ENCODE measurements around the gene B3GALNT2.

The B3GALNT2 gene

DNA sequence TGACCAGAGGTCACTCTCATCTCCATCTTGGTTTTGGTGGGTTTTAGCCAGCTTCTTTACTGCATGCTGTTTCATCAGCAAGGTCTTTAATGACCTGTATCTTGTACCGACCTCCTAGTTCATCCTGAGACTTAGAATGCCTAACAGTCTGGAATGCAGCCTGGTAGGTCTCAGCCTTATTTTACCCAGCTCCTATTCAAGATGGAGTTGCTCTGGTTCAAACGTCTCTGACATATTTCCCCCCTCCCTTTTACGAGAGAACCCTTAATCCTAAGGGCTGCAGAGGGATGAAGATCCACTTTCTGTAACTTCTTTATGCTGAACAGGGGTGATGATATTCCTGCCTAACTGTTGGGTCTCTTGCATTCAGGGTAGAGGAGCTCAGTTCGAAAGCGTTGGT lies 93.8 kb downstream of the B3GALNT2 start:
- TF ChIP-seq CEBPB (IDR thresholded peaks at IDR 0.05), result no peak
- TF ChIP-seq TCF12 (IDR thresholded peaks at IDR 0.05; ENCODE audit: low read depth), result no peak
- TF ChIP-seq TEAD4 (IDR thresholded peaks at IDR 0.05), result no peak
- TF ChIP-seq, protein P1, sequence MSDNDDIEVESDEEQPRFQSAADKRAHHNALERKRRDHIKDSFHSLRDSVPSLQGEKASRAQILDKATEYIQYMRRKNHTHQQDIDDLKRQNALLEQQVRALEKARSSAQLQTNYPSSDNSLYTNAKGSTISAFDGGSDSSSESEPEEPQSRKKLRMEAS (IDR thresholded peaks at IDR 0.05), result no peak
- no peak for TF ChIP-seq YY1 (IDR thresholded peaks at IDR 0.05; ENCODE audit: low read depth)
- no peak for TF ChIP-seq ZBTB7A (IDR thresholded peaks at IDR 0.05; ENCODE audit: low read depth)
- TF ChIP-seq, protein P2, sequence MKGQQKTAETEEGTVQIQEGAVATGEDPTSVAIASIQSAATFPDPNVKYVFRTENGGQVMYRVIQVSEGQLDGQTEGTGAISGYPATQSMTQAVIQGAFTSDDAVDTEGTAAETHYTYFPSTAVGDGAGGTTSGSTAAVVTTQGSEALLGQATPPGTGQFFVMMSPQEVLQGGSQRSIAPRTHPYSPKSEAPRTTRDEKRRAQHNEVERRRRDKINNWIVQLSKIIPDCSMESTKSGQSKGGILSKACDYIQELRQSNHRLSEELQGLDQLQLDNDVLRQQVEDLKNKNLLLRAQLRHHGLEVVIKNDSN (IDR thresholded peaks at IDR 0.05), result no peak
- TF ChIP-seq EP300 (IDR thresholded peaks at IDR 0.05; ENCODE audit: borderline replicate concordance), result no peak
- TF ChIP-seq EGR1 (IDR thresholded peaks at IDR 0.05), result no peak
- TF ChIP-seq CREB1 (IDR thresholded peaks at IDR 0.05; ENCODE audit: low read depth), result no peak
- TF ChIP-seq, protein P3, sequence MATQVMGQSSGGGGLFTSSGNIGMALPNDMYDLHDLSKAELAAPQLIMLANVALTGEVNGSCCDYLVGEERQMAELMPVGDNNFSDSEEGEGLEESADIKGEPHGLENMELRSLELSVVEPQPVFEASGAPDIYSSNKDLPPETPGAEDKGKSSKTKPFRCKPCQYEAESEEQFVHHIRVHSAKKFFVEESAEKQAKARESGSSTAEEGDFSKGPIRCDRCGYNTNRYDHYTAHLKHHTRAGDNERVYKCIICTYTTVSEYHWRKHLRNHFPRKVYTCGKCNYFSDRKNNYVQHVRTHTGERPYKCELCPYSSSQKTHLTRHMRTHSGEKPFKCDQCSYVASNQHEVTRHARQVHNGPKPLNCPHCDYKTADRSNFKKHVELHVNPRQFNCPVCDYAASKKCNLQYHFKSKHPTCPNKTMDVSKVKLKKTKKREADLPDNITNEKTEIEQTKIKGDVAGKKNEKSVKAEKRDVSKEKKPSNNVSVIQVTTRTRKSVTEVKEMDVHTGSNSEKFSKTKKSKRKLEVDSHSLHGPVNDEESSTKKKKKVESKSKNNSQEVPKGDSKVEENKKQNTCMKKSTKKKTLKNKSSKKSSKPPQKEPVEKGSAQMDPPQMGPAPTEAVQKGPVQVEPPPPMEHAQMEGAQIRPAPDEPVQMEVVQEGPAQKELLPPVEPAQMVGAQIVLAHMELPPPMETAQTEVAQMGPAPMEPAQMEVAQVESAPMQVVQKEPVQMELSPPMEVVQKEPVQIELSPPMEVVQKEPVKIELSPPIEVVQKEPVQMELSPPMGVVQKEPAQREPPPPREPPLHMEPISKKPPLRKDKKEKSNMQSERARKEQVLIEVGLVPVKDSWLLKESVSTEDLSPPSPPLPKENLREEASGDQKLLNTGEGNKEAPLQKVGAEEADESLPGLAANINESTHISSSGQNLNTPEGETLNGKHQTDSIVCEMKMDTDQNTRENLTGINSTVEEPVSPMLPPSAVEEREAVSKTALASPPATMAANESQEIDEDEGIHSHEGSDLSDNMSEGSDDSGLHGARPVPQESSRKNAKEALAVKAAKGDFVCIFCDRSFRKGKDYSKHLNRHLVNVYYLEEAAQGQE (IDR thresholded peaks at IDR 0.05; ENCODE audit: low read depth), result no peak
- TF ChIP-seq TAF1 (IDR thresholded peaks at IDR 0.05; ENCODE audit: low read depth), result no peak
- no peak for TF ChIP-seq FOXM1 (IDR thresholded peaks at IDR 0.05; ENCODE audit: borderline replicate concordance, low read depth)

DNA sequence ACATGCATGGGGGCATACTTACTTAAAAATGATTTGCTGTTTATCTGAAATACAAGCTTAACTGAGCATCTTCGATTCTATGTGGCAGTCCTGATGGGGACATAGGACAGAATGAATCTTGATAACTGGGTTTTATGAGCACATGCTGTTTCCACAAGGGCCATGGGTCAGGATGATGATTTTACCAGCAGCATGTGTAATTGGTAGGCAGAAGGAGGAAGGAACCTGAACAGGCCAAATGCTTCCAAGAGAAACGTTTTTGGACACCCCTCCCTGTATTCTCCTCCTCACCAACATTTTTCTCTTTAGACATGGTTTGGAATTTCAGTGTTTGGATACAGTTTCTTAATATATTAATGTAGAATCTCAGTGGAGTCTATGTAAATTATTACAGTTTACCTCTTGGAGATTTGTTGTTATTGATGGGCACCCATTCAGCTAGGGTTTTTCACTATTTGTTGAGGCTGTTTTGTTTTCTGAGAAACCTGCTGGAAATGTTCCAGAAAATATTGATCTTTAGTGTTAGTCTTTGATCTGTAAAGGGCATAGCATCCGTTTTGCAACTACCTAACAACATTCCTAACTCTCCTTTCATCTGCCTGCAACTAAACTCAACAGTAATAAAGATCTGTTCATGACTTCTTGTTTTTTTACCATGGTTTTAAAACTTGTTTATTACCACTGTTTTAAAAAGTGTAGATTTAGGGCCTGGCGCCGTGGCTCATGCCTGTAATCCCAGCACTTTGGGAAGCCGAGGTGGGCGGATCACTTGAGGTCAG lies 95.0 kb downstream of the B3GALNT2 start:
- TF ChIP-seq YY1 (IDR thresholded peaks at IDR 0.05; ENCODE audit: low read depth) (no peak), NFIC (IDR thresholded peaks at IDR 0.05) (no peak), TEAD4 (IDR thresholded peaks at IDR 0.05) (no peak), FOXM1 (IDR thresholded peaks at IDR 0.05; ENCODE audit: borderline replicate concordance, low read depth) (no peak), TCF12 (IDR thresholded peaks at IDR 0.05; ENCODE audit: low read depth) (no peak), ZBTB7A (IDR thresholded peaks at IDR 0.05; ENCODE audit: low read depth) (no peak), CREB1 (IDR thresholded peaks at IDR 0.05; ENCODE audit: low read depth) (no peak), CEBPB (IDR thresholded peaks at IDR 0.05) (no peak), EGR1 (IDR thresholded peaks at IDR 0.05) (no peak), EP300 (IDR thresholded peaks at IDR 0.05; ENCODE audit: borderline replicate concordance) (no peak), RAD21 (IDR thresholded peaks at IDR 0.05; ENCODE audit: low read depth) (no peak), TAF1 (IDR thresholded peaks at IDR 0.05; ENCODE audit: low read depth) (no peak)
- TF ChIP-seq, protein P3 (IDR thresholded peaks at IDR 0.05; ENCODE audit: low read depth), result no peak
- TF ChIP-seq, protein P2 (IDR thresholded peaks at IDR 0.05), result no peak
- TF ChIP-seq, protein P1 (IDR thresholded peaks at IDR 0.05), result no peak

DNA sequence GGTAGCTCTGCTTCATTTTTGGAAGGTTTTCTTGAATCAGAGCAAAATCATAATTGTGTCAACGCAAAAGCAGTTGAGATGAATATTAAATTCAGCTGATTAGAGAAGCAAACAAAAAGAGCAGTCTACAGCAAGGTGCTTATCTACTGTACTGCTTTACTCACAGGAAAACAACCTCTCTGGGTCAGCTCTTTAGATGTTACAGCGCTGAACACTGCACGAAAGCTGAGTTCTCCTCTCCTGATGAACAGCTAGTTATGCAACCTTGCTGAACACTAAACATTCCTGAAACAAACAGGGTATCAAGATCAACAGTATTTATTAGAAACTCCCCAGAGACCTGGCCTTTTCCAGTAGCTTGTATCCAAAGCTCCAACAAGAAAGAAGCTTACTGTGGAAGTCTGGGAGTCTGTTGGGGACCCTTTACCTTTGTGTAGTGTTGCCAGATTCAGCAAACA lies 95.7 kb downstream of the B3GALNT2 start:
- TF ChIP-seq EGR1 (IDR thresholded peaks at IDR 0.05) (no peak), ZBTB7A (IDR thresholded peaks at IDR 0.05; ENCODE audit: low read depth) (no peak)
- TF ChIP-seq, protein P3 (IDR thresholded peaks at IDR 0.05; ENCODE audit: low read depth), result no peak

DNA sequence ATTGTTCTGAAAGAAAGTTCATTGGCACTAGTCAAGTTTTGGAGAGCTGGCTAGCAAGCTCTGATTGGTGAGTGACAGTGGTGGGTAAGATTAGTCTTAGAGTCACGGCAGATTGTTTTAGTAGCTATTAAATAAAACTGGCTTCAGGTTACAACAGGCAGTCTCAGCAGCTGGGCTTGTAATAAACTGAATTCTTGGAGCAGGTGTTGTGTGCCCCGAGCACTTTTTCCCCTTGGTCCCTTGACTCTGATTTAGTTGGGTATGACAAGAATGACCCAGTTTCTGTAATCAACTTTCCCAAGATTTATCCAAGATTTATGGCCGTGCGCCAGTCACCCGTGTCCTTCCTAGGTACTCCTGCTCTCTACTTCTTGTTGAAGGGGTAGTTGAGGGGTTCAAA lies 96.8 kb downstream of the B3GALNT2 start:
- no peak for TF ChIP-seq TAF1 (IDR thresholded peaks at IDR 0.05; ENCODE audit: low read depth)
- no peak for TF ChIP-seq FOXM1 (IDR thresholded peaks at IDR 0.05; ENCODE audit: borderline replicate concordance, low read depth)
- no peak for TF ChIP-seq TCF12 (IDR thresholded peaks at IDR 0.05; ENCODE audit: low read depth)
- no peak for TF ChIP-seq EP300 (IDR thresholded peaks at IDR 0.05; ENCODE audit: borderline replicate concordance)
- no peak for TF ChIP-seq NFIC (IDR thresholded peaks at IDR 0.05)
- TF ChIP-seq CREB1 (IDR thresholded peaks at IDR 0.05; ENCODE audit: low read depth), result no peak
- TF ChIP-seq CEBPB (IDR thresholded peaks at IDR 0.05), result no peak
- no peak for TF ChIP-seq RAD21 (IDR thresholded peaks at IDR 0.05; ENCODE audit: low read depth)
- TF ChIP-seq, protein P3 (IDR thresholded peaks at IDR 0.05; ENCODE audit: low read depth), result no peak
- TF ChIP-seq ZBTB7A (IDR thresholded peaks at IDR 0.05; ENCODE audit: low read depth), result no peak
- TF ChIP-seq, protein P2 (IDR thresholded peaks at IDR 0.05), result no peak

All from Ishikawa (cell line).